ENCODE data around the gene LMNTD2.

GRCh38 chr11:536841-537621, 23.5 kb downstream of the LMNTD2 start, which contains the start of gene LRRC56:
- TF ChIP-seq, protein P1, sequence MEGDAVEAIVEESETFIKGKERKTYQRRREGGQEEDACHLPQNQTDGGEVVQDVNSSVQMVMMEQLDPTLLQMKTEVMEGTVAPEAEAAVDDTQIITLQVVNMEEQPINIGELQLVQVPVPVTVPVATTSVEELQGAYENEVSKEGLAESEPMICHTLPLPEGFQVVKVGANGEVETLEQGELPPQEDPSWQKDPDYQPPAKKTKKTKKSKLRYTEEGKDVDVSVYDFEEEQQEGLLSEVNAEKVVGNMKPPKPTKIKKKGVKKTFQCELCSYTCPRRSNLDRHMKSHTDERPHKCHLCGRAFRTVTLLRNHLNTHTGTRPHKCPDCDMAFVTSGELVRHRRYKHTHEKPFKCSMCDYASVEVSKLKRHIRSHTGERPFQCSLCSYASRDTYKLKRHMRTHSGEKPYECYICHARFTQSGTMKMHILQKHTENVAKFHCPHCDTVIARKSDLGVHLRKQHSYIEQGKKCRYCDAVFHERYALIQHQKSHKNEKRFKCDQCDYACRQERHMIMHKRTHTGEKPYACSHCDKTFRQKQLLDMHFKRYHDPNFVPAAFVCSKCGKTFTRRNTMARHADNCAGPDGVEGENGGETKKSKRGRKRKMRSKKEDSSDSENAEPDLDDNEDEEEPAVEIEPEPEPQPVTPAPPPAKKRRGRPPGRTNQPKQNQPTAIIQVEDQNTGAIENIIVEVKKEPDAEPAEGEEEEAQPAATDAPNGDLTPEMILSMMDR (IDR thresholded peaks at IDR 0.05): no peak
- TF ChIP-seq POLR2A (IDR thresholded peaks at IDR 0.05): no peak
